GM19438 (cell line): ENCODE data around the gene CAMTA2.
"Not testable (repeated sequence)": the region's sequence is repeated elsewhere in the genome, so short reads cannot be mapped to it uniquely, and the experiment has no call there.

Experiments used
- ATAC-seq: cut with Tn5 transposase; IDR thresholded peaks from one replicate; pipeline ENCODE4 v1.9.1; 2021; ENCODE audit warnings: low read depth; ENCODE audit not compliant: unreplicated experiment

CAMTA2 gene, protein sequence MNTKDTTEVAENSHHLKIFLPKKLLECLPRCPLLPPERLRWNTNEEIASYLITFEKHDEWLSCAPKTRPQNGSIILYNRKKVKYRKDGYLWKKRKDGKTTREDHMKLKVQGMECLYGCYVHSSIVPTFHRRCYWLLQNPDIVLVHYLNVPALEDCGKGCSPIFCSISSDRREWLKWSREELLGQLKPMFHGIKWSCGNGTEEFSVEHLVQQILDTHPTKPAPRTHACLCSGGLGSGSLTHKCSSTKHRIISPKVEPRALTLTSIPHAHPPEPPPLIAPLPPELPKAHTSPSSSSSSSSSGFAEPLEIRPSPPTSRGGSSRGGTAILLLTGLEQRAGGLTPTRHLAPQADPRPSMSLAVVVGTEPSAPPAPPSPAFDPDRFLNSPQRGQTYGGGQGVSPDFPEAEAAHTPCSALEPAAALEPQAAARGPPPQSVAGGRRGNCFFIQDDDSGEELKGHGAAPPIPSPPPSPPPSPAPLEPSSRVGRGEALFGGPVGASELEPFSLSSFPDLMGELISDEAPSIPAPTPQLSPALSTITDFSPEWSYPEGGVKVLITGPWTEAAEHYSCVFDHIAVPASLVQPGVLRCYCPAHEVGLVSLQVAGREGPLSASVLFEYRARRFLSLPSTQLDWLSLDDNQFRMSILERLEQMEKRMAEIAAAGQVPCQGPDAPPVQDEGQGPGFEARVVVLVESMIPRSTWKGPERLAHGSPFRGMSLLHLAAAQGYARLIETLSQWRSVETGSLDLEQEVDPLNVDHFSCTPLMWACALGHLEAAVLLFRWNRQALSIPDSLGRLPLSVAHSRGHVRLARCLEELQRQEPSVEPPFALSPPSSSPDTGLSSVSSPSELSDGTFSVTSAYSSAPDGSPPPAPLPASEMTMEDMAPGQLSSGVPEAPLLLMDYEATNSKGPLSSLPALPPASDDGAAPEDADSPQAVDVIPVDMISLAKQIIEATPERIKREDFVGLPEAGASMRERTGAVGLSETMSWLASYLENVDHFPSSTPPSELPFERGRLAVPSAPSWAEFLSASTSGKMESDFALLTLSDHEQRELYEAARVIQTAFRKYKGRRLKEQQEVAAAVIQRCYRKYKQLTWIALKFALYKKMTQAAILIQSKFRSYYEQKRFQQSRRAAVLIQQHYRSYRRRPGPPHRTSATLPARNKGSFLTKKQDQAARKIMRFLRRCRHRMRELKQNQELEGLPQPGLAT

GRCh38 chr17:4986951-4987766, at the start of gene CAMTA2:
Gene CAMTA2 (minus strand): TSS chr17:4987675. CDS start chr17:4986222, 1,453 bp downstream.
- ATAC-seq: peak; percentile 64

DNA sequence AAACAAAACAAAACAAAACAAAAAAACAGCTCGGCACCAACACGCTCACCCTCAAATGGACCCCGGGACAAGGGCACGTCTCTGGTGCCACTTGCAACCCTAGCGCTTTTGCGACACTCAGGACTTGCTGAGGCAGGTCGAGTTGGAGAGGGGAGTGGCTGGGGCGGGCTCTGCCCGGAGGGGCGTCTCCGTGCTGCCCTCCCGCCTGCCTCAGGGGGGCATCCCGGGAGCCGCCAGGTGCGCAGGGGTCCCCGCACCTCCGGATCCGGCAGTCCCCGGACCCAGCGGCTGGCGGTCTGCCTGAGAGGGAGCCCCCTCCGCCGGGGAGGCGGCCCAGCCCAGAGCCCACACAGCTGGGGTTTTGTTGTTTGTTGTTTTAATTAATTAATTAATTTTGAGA, 47.8 kb upstream of the CAMTA2 start, which contains the start of gene SLC52A1:
Gene SLC52A1, minus strand, starts transcription at position 112 of the 400 bp plus-strand sequence. CDS start 820 bp downstream, outside the sequence.
- no peak for ATAC-seq

GRCh38 chr17:5034651-5035050, 47.2 kb upstream of the CAMTA2 start:
- no peak for ATAC-seq

- ATAC-seq: no peak
Measured at GRCh38 chr17:5034063-5034462, 46.6 kb upstream of the CAMTA2 start.

DNA sequence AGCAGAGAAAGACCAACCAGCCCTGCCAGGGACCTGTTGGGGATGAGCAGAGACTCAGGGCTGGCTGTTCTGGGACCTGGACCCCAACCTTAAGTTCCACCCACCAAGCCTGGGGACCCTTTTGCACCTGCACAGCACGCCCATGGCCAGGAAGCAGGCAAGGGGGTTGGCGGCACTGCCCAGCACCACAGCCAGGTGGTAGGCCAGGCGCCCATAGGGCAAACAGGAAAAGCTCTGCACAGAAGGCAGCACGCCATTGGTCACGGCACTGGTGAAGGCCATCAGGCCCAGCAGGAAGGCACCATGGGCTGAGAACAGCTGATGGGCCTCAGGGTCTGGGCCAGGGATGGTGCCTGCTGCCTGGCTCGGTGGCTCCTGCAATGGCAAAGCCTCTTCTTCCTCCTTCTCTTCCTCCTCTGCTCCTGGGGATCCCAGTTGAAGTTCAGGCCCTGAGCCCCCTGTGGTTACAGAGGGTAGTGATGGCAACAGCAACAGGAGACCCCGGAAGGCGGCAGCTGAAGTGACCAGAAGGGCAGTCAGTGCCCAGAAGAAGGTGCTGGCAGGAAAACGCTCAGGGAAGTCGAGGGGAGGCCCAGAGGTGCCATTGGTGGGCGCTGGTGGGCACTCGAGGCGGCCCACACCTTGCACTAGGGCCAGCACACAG, 46.0 kb upstream of the CAMTA2 start:
- ATAC-seq: no peak

DNA sequence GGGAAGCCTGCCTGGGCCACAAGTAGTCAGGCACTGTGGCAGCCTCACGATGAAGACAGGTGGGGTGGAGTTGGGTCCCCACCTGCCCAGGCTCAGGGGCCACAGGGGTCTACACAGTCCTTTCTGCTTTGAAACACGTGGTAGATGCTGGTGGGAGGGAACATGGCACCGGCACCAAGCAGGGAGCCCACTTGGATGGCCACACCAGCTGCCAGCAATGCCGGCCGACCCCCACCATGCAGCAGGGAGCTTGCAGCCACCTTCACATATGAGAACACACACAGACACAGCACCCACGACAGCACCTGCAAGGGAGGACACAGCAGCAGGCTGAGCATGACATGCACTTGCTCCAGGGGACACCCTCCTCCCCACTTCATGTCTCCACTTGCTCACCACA, 45.4 kb upstream of the CAMTA2 start:
- ATAC-seq: no peak

- ATAC-seq: no peak
Measured at GRCh38 chr17:5031365-5032082, 44.0 kb upstream of the CAMTA2 start.

DNA sequence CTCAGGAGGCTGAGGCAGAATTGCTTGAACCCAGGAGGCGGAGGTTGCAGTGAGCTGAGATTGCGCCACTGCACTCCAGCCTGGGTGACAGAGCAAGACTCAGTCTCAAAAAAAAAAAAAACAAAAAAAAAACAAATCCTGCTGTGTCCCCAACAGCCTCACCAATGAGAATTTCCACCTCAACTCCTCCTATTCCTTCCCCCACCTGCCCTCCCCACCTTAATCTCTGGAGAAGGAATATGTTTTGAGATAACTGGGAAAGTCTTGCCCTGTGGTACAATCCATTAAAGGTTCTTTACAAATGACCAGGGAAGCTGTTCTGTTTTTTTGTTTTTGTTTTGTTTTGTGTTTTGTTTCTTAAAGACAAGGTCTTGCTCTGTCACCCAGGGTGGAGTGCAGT, 42.7 kb upstream of the CAMTA2 start:
- not testable (repeated sequence) for ATAC-seq

GRCh38 chr17:5027916-5028315, 40.4 kb upstream of the CAMTA2 start:
- no peak for ATAC-seq

DNA sequence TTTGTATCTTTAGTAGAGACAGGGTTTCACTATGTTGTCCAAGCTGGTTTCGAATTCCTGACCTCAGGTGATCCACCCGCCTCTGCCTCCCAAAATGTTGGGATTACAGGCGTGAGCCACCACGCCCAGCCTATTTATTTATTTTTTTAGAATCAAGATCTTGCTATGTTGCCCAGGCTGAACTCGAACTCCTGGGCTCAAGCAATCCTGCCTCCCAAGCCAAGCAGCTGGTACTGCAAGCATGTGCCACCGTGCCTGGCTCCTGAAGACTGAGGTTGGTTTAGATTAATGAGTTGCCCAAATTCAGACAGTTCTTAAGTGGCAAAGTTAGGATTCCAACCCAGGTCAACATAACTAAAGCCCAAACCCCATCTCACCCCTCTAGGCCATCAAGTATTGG, 39.8 kb upstream of the CAMTA2 start:
- no peak for ATAC-seq

GRCh38 chr17:5024604-5025003, 37.1 kb upstream of the CAMTA2 start:
- ATAC-seq: no peak

- ATAC-seq: no peak
Measured at GRCh38 chr17:5023588-5024147, 36.2 kb upstream of the CAMTA2 start.

- no peak for ATAC-seq
Measured at GRCh38 chr17:5022171-5022711, 34.8 kb upstream of the CAMTA2 start.

DNA sequence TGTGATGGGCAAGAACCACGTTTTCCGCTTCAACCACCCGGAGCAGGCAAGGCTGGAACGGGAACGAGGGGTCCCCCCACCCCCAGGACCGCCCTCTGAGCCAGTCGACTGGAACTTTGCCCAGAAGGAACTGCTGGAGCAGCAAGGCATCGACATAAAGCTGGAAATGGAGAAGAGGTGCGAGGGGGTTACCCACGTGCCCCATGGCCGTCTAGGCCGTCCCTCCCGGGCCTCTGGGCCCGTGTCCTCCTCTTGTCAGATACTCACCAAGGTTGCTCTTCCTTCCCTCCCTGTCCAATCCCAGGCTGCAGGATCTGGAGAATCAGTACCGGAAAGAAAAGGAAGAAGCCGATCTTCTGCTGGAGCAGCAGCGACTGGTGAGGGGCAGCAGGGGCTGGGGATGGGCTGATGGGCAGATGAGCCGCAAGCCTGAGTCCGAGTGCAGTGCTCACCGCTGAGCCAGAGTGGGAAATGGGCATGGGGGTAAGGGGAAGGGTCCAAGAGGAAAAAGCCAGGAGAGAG, 33.1 kb upstream of the CAMTA2 start:
- no peak for ATAC-seq

DNA sequence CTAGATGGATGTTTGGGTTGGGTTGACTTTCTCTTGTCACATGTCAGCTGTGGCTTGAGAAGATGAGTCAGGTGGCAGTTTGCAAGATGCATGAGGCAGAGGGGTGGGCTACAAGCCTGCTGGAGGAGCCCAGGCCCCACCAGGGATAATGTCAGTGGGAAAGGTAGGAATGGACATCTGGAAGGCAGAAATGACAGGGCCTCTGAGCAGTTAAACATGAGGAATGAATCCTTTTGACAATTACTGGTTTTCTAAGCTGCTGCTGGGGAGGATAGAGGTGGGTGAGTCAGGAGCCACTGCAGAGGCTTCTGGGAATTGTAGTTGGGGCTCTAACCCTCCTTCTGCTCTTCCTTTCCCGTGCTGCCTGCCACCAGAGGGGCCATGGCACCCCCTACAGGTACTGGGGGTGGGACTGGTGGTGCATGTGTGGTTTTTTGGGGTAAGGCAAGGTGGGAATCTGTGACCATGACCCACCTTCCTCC, 32.0 kb upstream of the CAMTA2 start:
- ATAC-seq: no peak

GRCh38 chr17:5014357-5014756, 26.9 kb upstream of the CAMTA2 start:
- ATAC-seq: no peak

DNA sequence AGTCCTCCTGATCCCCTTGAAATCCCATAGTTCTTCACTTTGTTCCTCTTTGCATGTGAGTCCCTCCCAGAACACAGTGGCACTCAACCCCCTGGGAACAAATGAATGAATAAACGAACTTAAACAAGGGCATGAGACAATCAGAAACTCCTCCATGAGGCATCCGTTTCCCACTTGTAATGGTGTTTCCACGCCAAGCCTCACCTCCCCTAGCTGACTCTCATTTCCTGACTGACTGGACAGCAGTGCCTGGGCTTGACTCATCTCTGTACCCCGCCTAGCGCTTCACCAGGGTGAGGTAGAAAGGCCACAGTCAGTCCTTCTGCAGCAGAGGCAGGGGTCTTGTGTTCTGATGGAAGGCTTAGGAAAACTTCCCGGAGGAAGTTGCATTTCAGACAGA, 24.5 kb upstream of the CAMTA2 start:
- ATAC-seq: no peak
